ENCODE measurements around the gene KLHDC3. TPM values are rescaled to one million over a fixed set of nuclear protein-coding genes. Genes with fewer than 3 reads are reported as not detected.

The KLHDC3 gene
- total and polyA plus RNA-seq, 9 of the 15 experiments (the other 6 are each of a cell fraction or from before 2014, with no cell fraction given): 4.5 to 171 (median 107) TPM

- peak within 1 kb of the TSS; percentile 73 for H3K4me3 ChIP-seq
- FAIRE-seq: peak; percentile 91
- TF ChIP-seq KDM5B (IDR thresholded peaks at IDR 0.05; ENCODE audit: insufficient replicate concordance, low read depth, low read length): peak; percentile 88
- peak; percentile 83; the same call in 1 of the 2 replicates for TF ChIP-seq CREM (IDR thresholded peaks at IDR 0.05; ENCODE audit: low read depth)
- TF ChIP-seq ZNF584 (CRISPR knock-in tag; IDR thresholded peaks at IDR 0.05; ENCODE audit: low read depth): no peak
- TF ChIP-seq NFE2 (IDR thresholded peaks at IDR 0.05; ENCODE audit: low read depth): peak; percentile 61
- peak; percentile 88; the same call in 1 of the 2 replicates for TF ChIP-seq ZNF695 (CRISPR knock-in tag; IDR thresholded peaks at IDR 0.05)
- no peak for TF ChIP-seq IRF2 (CRISPR knock-in tag; IDR thresholded peaks at IDR 0.05)
- peak in 1 of 2 experiments; percentile 78; a peak in 2 of 4 replicates for TF ChIP-seq HDAC1 (IDR thresholded peaks at IDR 0.05)
- peak; percentile 65 for TF ChIP-seq HDAC3 (IDR thresholded peaks at IDR 0.05; ENCODE audit: borderline replicate concordance, partially characterized antibody)
- TF ChIP-seq ZBTB17 (CRISPR knock-in tag; IDR thresholded peaks at IDR 0.05): peak; percentile 92
- no peak for TF ChIP-seq XRCC4 (IDR thresholded peaks at IDR 0.05; ENCODE audit: extremely low read depth, insufficient read depth, insufficient read length)
- no peak for TF ChIP-seq ZFP91 (CRISPR knock-in tag; IDR thresholded peaks at IDR 0.05)
- 0 out of 2 replicates have a peak, but pooled peaks have one; percentile 54 for TF ChIP-seq ZNF76 (CRISPR knock-in tag; IDR thresholded peaks at IDR 0.05; ENCODE audit: borderline replicate concordance)
- TF ChIP-seq ZNF717 (CRISPR knock-in tag; IDR thresholded peaks at IDR 0.05): peak; percentile 85; the same call in 1 of the 2 replicates
- TF ChIP-seq SMAD4 (CRISPR knock-in tag; conservative IDR thresholded peaks at IDR 0.05): peak; percentile 79
- no peak for TF ChIP-seq MAFG (tag; conservative IDR thresholded peaks at IDR 0.05)
- no peak for TF ChIP-seq CBFA2T2 (conservative IDR thresholded peaks at IDR 0.05)
- TF ChIP-seq PURB (CRISPR knock-in tag; IDR thresholded peaks at IDR 0.05; ENCODE audit: low read depth): no peak
- TF ChIP-seq ZBTB7A (IDR thresholded peaks at IDR 0.05; ENCODE audit: borderline replicate concordance, control insufficient read depth, low read depth, low read length): peak; percentile 91
- peak; percentile 31; the same call in 1 of the 2 replicates for TF ChIP-seq TEAD4 (IDR thresholded peaks at IDR 0.05; ENCODE audit: low read length)
- no peak for TF ChIP-seq TEAD4 (CRISPR knock-in tag; IDR thresholded peaks at IDR 0.05; ENCODE audit: borderline replicate concordance)
Measured at GRCh38 chr6:43053545-43054205, 39.6 kb downstream of the KLHDC3 start, which contains the start of gene CUL7. Gene CUL7 (minus strand): TSS chr6:43053851. CDS start chr6:43052788, 1,063 bp downstream.

More at GRCh38 chr6:43053545-43054205, 39.6 kb downstream of the KLHDC3 start, which contains the start of gene CUL7:
- CTCF ChIA-PET (ENCODE audit: low intra/inter-chr PET ratio): interaction anchor here (0.6 to 0.7 kb wide), 2 partner anchors 16 to 119 kb away, joined by 3 to 5 read pairs; no protein-coding TSS in a partner anchor
- WGBS (ENCODE audit: insufficient coverage, low coverage, missing lambda C conversion rate): 2% methylated on average over 42 of the region's 45 CpGs
- Histone ChIP-seq H4K20me1 (replicated peaks; ENCODE audit: control insufficient read depth, insufficient read depth, low read length) (no peaks in the 10 kb centered on the region), H2AFZ (ENCODE audit: low read depth, low read length) (peak within 1 kb of the TSS; percentile 78), H3K9ac (ENCODE audit: insufficient read depth in 1 of 2, low read depth in 2 of 2, low read length in 2 of 2) (peak within 1 kb of the TSS; percentile 96 to 97), H3K9me3 (replicated peaks; ENCODE audit: control insufficient read depth, insufficient read depth, low read depth, low read length) (no peaks in the 10 kb centered on the region), H3K36me3 (ENCODE audit: control insufficient read depth, insufficient read depth, low read length) (peaks cover 74% of the 10 kb centered on the region), H3K27ac (ENCODE audit: extremely low read depth, low read depth, low read length) (peak within 1 kb of the TSS; percentile 95), H3K4me1 (replicated peaks in 1 of 2; ENCODE audit: control insufficient read depth in 2 of 2, insufficient read depth in 2 of 2, low read length in 2 of 2) (peaks cover 27 to 29% of the 10 kb centered on the region in 2 experiments), H3K27me3 (ENCODE audit: control insufficient read depth in 2 of 2, insufficient read depth in 2 of 2, low read length in 2 of 2) (no peaks in the 10 kb centered on the region), H3K4me2 (ENCODE audit: insufficient read depth, low read length) (peak within 1 kb of the TSS; percentile 93), H3K9me1 (ENCODE audit: control insufficient read depth, insufficient read depth, low read length) (peaks cover 9% of the 10 kb centered on the region), H3K79me2 (ENCODE audit: control insufficient read depth, insufficient read depth, low read length) (peaks cover 36% of the 10 kb centered on the region)
- POLR2A ChIA-PET: interaction anchor here (0.5 to 3.2 kb wide), 24 partner anchors 9 to 1025 kb away, joined by 3 to 22 read pairs (median 4); partner anchors contain the start of genes KLHDC3, MEA1 and RRP36
- in situ Hi-C loops (cut with MboI) (no loop called here), intact Hi-C loops (cut with micrococcal nuclease) (no loop called here)
- no TSS peak for BruUV-seq (replicated peaks)
- DNase-seq (ENCODE audit: extremely low read depth in 1 of 4, low spot score in 3 of 4): peak; percentile 96 to 98 (median 97)
- ATAC-seq: peak; percentile 98
